ENCODE data around the gene BRME1.
A peak's percentile ranks its signal among the peaks of the same experiment; 100 is the strongest.

DNA sequence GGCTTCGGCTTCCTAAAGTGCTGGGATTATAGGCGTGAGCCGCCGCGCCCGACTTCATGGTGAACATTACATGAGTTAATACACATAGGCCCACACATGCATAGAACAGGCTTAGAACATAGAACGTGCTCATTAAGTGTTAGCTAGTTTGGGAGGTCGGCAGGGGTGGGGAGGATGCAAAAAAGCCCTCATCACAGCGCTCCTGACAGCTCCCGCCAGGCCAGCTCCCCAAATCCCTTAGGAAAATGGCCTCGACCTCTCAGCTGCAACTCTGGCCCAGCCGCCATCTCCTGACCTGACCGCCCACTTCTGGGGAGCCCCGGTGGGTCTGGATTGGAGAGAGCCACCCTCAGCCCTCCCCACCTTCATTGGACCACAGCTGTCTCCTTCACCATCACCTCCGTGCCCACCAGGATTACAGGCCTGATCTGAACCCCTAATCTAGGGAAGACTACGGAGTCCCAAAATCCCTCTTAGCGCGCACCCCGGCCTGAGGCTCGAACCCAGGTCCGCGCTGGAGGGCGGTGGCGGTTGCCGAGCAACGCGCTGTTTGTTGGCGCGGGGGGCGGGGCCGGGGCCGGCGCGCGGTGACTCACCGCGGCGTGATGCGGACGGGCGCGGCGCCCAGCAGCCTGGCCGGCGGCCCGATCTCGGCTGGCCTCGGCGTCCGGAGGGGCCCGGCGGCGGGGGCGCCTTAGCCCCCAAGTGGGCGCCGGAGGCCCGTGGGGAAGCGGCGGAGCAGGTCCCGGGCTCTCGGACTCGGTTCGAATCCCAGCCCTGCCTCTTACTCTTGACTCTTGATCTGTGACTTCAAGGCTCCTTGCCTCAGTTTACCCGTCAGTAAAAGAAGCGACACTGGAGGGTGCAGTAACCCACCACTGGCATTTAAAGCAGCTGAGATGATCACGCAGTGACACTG is 55.7 kb downstream of the BRME1 start:
- TF ChIP-seq, protein P1, sequence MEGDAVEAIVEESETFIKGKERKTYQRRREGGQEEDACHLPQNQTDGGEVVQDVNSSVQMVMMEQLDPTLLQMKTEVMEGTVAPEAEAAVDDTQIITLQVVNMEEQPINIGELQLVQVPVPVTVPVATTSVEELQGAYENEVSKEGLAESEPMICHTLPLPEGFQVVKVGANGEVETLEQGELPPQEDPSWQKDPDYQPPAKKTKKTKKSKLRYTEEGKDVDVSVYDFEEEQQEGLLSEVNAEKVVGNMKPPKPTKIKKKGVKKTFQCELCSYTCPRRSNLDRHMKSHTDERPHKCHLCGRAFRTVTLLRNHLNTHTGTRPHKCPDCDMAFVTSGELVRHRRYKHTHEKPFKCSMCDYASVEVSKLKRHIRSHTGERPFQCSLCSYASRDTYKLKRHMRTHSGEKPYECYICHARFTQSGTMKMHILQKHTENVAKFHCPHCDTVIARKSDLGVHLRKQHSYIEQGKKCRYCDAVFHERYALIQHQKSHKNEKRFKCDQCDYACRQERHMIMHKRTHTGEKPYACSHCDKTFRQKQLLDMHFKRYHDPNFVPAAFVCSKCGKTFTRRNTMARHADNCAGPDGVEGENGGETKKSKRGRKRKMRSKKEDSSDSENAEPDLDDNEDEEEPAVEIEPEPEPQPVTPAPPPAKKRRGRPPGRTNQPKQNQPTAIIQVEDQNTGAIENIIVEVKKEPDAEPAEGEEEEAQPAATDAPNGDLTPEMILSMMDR (IDR thresholded peaks at IDR 0.05) = no peak
- TF ChIP-seq POLR2A (IDR thresholded peaks at IDR 0.05) = peak in 1 of 2 donors; percentile 67

Data from Peyer's patch (tissue), 4 donors.